HG02852 (cell line): ENCODE results near the gene TBC1D22A.

Experiments
- ATAC-seq: cut with Tn5 transposase; IDR thresholded peaks from one replicate; pipeline ENCODE4 v1.9.1; 2021; ENCODE audit warnings: mild to moderate bottlenecking, moderate library complexity; ENCODE audit not compliant: unreplicated experiment

Gene TBC1D22A

DNA sequence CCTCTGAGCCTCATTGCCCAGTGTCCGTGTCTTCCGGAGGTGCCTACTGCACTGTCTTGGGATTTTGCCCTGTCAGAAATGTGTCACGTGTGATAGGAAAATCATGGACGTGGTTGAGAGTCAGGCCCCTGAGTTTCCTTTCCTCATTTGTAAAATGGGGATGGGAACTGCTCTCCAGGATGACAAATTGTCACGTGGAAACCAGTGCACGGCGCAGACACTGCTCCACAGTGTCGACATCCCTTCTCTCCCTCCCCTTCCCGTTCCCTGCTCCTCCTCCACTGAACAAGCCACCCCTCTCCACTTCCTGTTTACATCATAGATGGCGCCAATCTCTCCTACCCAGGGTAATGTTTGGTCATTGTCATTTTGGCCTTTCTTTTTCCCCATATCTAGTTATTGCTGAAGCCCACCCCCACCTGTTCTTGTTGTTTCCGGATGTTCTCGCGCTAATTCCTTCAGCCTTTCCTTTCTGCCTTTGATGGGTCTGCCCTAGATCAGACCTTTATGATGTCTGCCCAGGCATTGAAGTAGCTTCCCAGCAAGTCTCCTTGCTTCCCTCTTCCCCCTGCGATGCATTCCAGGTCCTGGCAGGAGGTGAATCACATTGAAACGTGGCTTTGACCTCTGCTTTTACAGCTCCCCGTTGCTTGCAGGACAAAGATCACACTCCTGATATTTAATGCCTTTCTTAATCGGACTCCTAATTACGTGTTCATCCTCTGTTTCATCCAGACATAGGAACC lies 91.8 kb downstream of the TBC1D22A start:
- no peak for ATAC-seq

DNA sequence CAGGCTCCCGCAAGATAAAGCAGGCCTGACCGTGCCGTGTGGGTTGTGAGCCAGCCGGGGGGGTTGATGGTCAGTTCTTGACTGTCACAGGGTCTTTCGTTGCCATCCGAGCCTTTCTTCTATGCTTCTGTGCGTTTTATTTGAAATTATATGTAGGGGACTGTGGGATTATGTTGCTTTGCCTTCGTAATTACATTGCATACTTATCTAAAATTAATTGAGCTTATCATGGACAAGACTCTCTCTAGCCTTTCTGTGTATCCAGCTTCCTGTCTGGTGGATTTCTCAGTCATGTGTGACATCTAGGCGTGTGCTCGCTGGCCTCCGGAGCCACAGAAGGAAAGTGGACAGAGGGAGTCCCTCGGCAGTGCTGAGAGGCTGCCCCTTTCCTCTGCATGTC lies 93.2 kb downstream of the TBC1D22A start:
- no peak for ATAC-seq

DNA sequence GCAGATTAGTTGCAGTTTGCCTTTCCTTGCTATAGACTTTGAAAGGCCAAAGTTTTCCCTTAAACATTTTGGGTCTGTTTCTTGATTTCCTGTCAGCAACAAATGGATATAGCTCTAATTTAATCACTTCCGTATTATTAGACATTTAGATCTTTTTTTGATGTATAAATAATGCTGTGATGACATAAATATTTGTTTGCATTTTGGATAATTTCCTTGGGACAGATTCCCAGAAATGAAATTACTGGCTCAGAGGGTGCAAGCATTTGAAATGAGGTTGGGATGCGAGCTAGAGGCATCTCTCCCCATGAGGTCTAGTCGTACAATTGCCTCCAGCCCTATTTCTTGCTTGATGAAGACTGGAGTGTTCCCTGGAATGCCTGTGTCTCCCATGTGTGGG lies 94.2 kb downstream of the TBC1D22A start:
- no peak for ATAC-seq

DNA sequence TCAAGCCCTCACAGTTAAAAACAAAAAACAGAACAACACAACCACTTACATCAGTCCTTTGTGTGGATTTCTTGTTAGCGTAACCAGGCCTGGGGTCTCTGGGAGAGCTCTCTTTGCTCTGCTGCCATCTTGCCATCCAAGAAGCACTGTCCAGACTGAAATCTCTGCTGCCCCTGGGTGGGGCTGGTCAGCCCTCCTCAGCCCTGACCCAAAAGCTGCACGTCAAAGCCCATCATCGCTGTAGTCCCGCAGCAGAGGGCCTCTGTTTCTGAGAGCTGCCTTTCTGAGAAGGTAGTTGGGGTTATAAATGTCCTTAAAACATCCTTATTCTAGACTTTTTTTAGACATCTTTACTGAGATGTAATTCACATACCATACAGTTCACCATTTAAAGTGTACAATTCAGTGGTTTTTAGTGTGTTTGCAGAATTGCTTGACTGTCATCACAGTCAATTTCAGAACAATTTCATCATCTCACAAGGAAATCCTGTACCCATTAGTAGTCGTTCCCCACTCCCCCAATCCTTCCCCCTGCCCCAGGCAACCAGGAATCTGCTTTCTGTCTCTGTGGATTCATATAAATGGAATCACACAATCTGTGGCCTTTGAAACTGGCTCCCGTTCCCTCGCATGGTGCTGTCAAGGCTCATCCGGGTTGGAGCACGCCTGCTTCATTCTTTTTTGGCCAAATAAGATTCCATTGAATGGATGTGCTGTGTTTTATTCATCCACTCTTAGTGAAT lies 94.9 kb downstream of the TBC1D22A start:
- ATAC-seq: no peak

DNA sequence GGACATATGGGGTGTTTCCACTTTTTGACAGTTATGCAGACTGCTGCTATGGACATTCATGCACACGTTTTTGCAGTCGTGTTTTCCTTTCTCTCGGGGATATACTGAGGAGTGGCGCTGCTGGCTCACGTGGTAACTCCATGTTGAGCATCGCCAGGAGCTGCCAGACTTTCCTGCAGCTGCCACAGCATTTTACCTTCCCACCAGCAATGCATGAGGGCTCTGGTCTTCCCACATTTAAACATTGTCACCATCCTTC lies 95.4 kb downstream of the TBC1D22A start:
- no peak for ATAC-seq

DNA sequence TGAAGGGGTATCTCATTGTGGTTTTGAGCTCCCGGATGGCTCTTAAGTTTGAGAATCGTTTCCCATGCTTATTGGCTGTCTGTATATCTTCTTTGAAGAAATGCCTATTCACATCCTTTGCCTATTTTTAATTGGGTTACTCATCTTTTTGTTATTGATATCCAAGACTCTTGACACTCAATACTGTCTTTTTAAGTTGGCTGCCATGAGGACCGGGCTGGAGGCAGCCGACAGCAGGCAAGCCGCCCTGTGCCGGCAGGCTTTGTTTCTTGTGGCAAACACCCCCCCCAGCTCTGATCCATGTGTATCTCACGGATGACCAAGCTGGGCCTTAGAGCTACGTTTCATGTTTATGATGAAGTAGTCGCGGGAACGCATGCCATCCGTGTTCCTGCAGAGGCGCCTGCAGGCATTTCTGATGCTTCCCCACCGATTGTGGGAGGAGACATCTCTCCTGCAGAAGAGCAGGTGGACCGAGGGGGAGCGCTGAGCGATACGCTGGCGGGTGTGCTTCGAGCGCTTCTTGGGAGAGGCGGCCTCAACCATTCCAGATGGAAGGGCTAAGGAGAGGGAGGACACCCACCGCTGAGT lies 95.8 kb downstream of the TBC1D22A start:
- ATAC-seq: no peak

DNA sequence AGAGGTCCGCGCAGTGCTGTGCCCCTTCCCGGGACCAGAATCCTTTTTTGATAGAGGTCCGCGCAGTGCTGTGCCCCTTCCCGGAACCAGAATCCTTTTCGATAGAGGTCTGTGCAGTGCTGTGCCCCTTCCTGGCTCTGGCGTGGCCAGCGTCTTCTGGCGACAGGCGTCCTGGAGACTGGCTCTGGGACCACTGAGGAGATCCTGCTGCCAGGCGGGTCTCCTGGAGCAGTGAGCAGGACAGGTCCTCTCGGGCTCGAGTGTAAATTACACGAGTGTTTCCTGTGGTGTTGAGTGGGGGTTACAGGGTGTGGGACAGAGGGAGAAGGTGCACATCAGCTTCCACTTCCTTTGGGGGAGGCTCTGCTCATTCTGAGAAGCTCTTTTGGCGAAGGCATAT lies 98.1 kb downstream of the TBC1D22A start:
- ATAC-seq: no peak

DNA sequence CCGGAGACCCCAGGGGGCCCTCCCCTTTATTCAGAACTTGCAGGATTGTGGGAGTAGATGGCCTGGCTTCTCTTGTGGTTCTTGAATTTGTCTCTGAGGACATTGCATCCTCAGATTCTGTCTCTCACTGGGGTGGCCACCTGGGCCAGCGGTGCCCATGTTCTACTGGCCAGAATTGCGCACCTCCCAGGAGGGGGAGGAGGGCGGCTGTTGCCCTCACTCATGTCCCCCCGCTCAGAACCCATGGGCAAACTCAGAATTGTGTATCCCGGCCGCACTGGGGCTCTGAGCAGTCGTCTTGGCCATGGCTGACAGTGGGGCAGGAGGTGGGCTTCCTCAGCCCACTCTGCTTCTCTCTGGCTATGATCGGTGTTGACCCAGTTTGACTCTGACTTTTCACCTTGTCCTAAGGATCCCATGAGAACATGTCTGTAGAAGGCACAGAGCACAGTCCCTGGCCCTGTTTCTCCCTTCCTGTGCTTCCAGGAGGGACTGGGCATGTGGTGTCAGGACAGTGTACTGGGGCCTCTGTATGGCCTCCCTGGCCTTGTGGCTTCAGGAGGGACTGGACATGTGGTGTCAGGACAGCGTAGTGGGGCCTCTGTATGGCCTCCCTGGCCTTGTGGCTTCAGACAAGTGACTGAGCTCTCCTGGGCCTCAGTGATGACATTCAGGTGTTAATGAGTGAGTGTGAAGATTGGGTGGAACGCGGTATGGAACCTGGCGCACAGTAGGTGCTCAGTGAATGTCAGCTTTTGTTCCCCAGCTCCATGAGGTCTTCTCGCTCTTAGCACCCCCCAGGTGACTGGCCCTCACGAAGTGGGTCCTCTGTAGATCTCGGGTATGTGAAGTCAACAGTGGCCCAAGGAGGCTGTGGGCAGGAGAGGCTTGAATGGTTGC lies 99.3 kb downstream of the TBC1D22A start:
- ATAC-seq: no peak

DNA sequence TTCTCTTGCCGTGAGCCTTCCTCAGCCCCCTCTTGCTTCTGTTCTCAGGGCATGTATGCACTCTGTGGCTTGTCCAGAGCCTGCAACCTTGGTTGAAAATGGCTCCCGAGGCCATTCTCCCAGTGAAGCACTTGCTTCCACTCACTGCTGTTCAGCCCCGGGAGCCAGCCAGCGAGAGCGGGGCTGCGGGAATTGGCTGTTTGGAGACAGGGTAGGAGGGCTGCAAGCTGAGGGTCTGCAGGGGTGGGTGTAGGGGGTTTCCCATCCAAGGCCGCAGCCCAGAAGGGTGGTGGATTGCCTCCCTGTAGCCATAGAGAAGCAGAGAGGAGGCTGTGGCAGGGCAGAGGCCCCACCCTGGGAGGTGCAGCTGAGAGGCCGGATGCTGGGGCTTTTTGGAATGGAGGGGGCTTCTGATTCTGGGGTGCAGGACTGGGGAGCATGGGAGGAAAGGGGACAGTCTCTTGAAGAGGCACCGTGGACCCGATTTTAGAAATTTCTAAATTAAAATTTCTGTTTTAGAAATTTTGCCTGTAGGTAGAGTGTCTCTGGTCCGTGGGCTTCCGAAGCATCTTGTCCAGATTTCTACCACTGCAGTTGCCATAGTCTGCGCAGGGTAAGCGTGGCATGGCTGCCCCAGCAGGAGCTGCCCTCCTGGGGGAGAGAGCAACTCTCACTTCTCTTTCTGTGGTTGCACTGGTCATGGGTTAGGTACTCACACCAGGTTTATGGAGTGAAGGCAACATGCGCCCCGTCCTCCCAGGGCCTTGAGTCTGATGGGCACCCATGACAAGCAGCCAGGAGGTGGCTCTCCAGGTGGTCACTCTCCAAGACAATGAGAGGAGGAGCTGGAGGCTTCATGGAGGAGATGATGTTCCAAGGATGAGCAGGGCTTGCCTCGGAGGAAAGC lies 100.2 kb downstream of the TBC1D22A start:
- ATAC-seq: no peak

DNA sequence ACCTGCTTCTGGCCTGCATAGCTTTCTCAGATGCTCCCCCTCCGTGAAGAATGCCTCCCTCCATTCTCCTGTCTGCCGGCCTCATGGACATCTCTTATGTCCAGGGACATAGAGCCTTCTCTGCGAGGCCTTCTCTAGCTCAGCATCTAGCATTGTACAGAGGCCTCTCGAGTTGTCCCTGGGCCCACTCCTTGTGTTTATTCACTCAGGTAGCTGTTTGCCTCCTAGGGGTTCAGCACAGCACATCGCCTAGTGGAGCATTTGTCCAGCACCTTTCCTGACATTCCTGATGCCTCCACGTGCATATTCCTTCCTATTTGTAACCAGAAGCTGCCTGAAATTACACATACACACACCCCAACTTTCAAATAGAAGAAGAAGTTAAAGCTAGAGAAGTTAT lies 101.3 kb downstream of the TBC1D22A start:
- no peak for ATAC-seq

DNA sequence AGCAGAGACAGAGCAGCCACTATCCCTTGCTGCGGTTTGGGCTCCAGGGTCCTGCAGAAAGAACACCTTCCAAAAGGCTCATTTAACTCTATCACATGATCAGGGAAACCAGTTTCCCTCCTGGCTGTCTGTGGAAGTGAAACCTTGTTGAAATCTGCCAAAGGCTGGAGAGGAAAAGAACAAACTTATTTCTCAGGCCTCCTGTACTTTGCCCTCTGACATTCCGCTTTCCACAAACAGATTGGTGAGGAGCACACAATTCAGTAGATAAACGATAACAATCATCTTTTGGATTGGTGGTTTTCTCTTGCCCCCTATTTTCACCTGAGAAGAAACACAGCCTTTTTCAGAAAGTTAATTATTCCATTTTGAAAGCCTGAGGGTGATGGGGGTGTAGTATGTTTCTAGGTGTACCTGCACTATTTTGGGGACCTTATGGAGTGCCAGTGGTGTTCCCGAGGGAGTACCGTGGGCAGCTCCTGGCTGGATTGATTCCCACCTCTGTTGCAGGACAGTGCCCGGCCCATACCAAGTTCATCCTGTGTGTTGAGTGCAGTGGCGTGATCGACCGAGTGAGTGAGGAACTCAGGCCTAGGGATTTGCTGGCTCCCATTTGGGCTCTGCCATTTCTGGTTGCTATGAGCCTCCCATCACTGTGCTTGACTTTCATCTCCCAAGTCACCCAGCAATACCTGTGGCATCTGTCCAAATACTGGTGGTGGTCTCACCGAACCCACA lies 102.0 kb downstream of the TBC1D22A start:
- no peak for ATAC-seq

DNA sequence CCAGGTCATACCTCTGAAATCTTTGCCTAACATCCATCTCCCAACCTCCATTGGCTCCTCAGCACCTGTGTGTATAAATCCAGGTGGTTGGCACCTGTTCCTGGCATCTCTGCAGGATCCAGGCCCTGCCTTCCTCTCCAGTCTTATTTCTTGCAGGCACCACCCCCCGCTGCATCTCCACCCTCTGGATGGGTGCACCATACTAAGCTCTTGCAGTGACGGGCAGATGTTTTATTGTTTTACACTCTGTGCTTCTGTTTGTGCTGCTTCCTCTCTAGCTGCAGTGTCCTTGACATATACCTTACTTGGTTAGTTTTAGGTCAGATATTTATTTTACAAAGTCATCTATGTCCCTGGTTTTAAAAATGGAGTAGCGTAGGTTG lies 102.6 kb downstream of the TBC1D22A start:
- ATAC-seq: no peak

DNA sequence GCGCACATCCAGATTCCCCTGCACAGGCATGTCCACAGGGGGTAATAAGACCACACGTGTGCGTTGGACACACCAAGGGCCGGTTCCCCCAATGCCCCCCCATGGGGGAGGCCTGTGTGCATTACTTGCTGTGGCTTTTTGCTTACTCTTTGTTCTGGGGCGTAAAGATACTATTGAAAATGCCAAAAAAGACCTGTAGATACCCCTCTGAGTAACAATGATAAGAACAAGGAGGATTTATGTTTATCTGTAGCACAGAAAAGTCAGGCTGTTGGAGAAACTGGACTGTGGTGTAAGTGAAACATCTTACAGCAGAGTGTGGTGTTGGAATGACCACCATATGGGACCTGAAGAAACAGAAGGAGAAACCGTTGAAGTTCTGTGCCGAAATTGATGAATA lies 103.2 kb downstream of the TBC1D22A start:
- ATAC-seq: no peak

DNA sequence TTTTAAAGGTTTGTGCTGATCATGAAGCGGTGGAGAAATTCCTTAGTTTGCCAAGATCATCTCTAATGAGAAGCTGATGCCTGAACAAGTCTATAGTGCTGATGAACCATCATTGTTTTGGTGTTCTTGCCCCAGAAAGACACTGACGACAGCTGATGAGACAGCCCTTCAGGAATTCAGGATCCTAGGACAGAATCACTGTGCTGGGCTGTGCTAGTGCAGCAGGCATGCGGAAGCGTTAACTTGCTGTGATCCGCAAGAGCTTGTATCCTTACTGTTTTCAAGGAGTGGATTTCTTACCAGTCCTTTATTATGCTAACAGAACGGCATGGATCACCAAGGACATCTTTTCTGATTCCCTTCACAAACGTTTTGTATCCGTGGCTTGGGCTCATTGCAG lies 104.1 kb downstream of the TBC1D22A start:
- ATAC-seq: no peak

DNA sequence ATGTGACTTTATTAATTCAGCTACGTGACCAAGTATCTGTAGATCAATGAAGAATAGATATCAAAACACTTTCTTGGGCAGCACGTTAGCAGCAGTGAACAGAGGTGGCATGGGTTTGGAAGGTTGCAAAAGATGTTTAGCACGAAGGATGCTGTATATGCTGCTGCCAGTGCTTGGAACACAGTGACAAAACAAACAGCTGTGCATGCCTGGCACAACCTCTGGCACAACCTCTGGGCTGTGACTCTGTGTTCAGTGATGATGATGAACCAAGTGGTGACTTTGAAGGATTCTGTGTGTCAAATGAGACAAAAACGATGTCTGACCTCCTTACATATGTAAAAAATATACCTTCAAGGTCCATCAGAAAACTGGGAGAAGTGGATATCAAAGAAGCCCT lies 104.7 kb downstream of the TBC1D22A start:
- ATAC-seq: no peak

DNA sequence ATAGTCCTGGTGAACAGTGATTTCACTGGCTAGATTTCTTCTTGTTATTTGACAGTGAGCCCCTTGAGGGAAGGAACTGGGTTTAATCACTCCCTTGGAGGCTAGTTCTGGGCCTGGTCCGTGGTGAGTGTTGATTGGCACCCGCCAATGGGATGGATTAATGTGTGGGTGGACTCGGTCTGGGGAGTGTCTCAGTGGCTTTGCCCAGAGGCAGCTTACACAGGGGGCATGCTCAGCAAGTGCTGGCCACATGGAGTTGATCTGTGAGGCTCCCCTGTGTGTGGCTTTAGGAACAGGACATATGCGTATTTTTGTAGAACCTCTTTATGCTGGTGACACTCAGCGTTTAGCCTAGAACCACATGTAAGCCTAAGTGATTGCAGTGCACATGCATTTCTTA lies 106.9 kb downstream of the TBC1D22A start:
- ATAC-seq: no peak

DNA sequence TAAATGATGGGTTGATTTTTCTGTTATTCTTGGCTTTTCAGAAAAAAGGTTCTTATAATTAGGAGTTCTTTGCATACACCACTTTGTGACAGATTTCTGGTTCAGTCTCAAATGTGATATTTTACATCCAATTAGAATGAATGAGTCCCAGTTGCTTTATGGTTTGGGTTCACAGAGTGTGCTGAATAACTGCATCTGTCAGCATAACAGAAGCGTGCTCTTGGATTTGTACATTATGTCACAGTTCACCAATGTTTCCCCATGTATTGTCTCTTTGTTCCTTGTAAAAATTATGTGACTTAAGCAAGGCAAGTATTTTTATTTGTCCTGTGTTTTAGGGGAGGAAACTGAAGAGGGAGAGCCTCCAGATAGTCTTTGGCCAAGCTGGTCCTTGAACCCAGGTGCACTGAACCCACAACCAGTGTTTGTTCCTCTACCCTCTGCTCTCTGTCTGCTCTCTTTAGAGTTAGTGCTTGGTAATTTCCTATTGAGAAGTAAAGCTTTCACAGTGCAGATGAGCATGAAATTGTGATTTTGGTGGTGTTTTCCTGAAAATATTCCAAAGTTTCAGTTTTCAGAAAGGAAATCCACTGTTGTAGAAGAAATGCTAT lies 107.5 kb downstream of the TBC1D22A start:
- no peak for ATAC-seq

DNA sequence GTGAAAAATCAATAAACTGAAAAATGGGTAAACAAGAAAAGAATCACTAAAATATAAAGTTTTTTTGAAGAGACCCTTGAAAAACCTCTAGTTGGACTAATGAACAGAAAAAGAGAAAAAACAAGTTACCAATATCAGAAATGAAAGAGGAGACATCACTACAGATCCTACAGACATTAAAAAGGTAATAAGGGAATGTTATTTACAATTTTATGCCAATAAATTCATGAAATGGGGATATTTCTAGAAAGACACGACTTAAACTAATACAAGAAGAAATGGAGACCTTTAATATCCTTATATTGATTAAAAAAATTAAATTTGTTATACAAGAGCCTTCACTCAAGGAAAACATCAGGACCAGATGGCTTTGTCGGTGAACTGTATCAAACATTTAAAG lies 109.4 kb downstream of the TBC1D22A start:
- ATAC-seq: no peak

DNA sequence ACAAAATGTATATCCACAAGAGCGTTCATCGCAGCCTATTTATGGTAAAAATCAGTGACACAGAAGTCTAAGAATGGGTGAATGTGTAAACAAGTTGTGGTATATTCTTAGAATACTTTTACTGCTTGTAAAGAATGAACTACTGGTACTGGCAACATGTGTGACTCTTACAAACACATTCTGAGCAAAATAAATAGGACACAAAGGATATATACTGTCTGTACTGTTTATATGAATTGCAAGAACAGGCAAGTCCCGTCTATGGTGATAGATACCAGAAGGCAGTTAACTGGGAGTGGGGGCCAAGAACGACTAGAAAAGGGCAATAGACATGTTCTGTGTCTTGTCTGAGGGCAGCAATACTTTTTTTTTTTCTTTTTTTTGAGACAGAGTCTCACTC lies 112.6 kb downstream of the TBC1D22A start:
- no peak for ATAC-seq
